VCaP (cell line): ENCODE measurements around the gene IL20RA.

Experiments used
- H3K27ac ChIP-seq: fragments of 450-650 bp; 2 replicates; pipeline ENCODE4 v1.5.1; 2017
- TF ChIP-seq, protein P1 (sequence below): fragments of 450-650 bp; conservative IDR thresholded peaks from 2 replicates; pipeline ENCODE4 v1.5.1; 2017; ENCODE audit warnings: mild to moderate bottlenecking, moderate library complexity

The IL20RA gene

DNA sequence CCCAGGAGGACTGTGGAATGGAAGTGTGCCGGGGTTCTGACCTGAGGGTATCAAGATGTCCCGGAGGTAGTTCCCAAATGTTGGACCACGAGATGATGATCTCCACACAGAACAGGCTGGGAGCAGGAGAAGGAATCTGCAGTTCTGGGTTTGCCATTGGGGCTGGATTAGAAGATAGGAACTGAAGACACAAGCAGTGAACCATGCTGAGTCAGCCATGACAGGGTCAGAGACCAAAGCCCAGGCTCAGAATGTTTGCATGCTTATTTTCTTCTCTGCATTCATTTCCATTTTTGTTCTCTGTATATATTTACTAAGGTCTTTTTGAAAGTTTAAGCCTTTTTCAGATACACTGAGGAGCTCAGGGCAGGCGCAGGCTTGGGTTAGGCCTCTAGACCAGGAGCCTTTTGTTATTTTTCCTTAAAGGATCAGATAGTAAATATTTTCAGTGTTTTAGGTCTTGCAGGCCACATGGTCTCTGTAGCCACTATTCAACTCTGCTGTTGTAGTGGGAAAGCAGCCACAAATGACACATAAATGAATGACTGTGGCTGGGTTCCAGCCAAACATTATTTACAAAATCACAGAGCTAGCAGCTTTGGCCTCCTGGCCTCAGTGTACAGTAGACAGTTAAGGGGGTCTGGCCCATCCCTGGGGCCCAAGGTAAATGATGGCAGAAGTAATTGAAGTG, 94.2 kb downstream of the IL20RA start:
- TF ChIP-seq, protein P1, sequence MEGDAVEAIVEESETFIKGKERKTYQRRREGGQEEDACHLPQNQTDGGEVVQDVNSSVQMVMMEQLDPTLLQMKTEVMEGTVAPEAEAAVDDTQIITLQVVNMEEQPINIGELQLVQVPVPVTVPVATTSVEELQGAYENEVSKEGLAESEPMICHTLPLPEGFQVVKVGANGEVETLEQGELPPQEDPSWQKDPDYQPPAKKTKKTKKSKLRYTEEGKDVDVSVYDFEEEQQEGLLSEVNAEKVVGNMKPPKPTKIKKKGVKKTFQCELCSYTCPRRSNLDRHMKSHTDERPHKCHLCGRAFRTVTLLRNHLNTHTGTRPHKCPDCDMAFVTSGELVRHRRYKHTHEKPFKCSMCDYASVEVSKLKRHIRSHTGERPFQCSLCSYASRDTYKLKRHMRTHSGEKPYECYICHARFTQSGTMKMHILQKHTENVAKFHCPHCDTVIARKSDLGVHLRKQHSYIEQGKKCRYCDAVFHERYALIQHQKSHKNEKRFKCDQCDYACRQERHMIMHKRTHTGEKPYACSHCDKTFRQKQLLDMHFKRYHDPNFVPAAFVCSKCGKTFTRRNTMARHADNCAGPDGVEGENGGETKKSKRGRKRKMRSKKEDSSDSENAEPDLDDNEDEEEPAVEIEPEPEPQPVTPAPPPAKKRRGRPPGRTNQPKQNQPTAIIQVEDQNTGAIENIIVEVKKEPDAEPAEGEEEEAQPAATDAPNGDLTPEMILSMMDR: no peak
- H3K27ac ChIP-seq: no peak overlapping the region
